Endothelial cell of umbilical vein (primary cell): Measurements from ENCODE around the gene VAV3. TPM values are rescaled to one million over a fixed set of nuclear protein-coding genes. Genes with fewer than 3 reads are reported as not detected.

ENCODE experiments used
- BruUV-seq: library from RNA; stranded (reverse); fragments of 400-500 nt; replicated peaks from 2 replicates; lab custom pipeline; 2021; lab: Mats Ljungman, UMichigan
- CTCF ChIA-PET: fragments of 300-600, 350-600 bp; sonication (Branson Sonifier 250); formaldehyde crosslinking; loops from one replicate; lab custom pipeline; 2021; ENCODE audit warnings: antibody characterized with exemption, inconsistent platforms; lab: Charles Lee
- POLR2A ChIA-PET: fragments of 300-600, 350-600 bp; sonication (Branson Sonifier 250); formaldehyde crosslinking; loops from one replicate; lab custom pipeline; 2021; ENCODE audit warnings: antibody characterized with exemption, inconsistent platforms; lab: Charles Lee
- DNase-seq: peaks from one replicate; pipeline ENCODE4 v3.0.0-alpha.2; 2011; ENCODE audit warnings: low read depth, low spot score
- FAIRE-seq: peaks from 2 replicates; lab custom pipeline; 2011; peaks lifted over from hg19 to GRCh38; lab: Jason Lieb, UNC
- H2AFZ ChIP-seq: 2 replicates; pipeline ENCODE4 v1.6.0; 2012; ENCODE audit warnings: low read depth, low read length, control low read depth, inconsistent platforms
- H3K27ac ChIP-seq: 2 replicates; pipeline ENCODE4 v1.5.1; 2011; ENCODE audit warnings: low read depth, mild to moderate bottlenecking, control low read depth, low read length, moderate library complexity; ENCODE audit not compliant: insufficient read depth
- H3K27me3 ChIP-seq, 2 experiments: 2 replicates each; pipeline versions ENCODE4 v1.6.0 to v1.6.1; 2011; ENCODE audit warnings: low read length in 2 of 2, mixed read lengths in 1 of 2; ENCODE audit not compliant: control insufficient read depth in 2 of 2, insufficient read depth in 2 of 2
- H3K36me3 ChIP-seq, 2 experiments: 2 replicates in 1 of 2; 3 replicates in 1 of 2; pipeline ENCODE4 v1.5.1; 2011; ENCODE audit warnings: low read length in 2 of 2, mild to moderate bottlenecking in 1 of 2, moderate library complexity in 1 of 2; ENCODE audit not compliant: control insufficient read depth in 2 of 2, insufficient read depth in 2 of 2; ENCODE audit errors: extremely low read depth in 1 of 2
- H3K4me1 ChIP-seq: 3 replicates; pipeline ENCODE4 v1.5.1; 2011; ENCODE audit warnings: mild to moderate bottlenecking, low read length; ENCODE audit not compliant: control insufficient read depth, insufficient read depth; ENCODE audit errors: extremely low read depth
- H3K4me2 ChIP-seq: 2 replicates; pipeline ENCODE4 v1.6.1; 2011; ENCODE audit warnings: low read length, control low read depth, mixed read lengths; ENCODE audit not compliant: insufficient read depth
- H3K4me3 ChIP-seq, 3 experiments: fragments of 200-600 bp in 1 of 3; sonication (generic), shearing (Covaris generic) in 1 of 3; replicated peaks in 1 of 3; 2 replicates each; pipeline ENCODE4 v1.5.1; 2011 to 2016; ENCODE audit warnings: control low read depth in 3 of 3, low read length in 3 of 3, mild to moderate bottlenecking in 2 of 3, inconsistent platforms in 1 of 3, low read depth in 1 of 3, moderate library complexity in 1 of 3; ENCODE audit not compliant: insufficient read depth in 1 of 3
- H3K79me2 ChIP-seq: 2 replicates; pipeline ENCODE4 v1.6.0; 2012; ENCODE audit warnings: low read length, inconsistent platforms; ENCODE audit not compliant: control insufficient read depth, insufficient read depth
- H3K9ac ChIP-seq: replicated peaks from 2 replicates; pipeline ENCODE3; 2011; ENCODE audit warnings: low read length, control low read depth; ENCODE audit not compliant: insufficient read depth; ENCODE audit errors: extremely low read depth
- H3K9me1 ChIP-seq: replicated peaks from 3 replicates; pipeline ENCODE4 v1.6.0; 2011; ENCODE audit warnings: mild to moderate bottlenecking, low read length; ENCODE audit not compliant: control insufficient read depth, insufficient read depth; ENCODE audit errors: extremely low read depth
- H3K9me3 ChIP-seq: replicated peaks from 2 replicates; pipeline ENCODE4 v1.5.1; 2012; ENCODE audit warnings: low read length, inconsistent platforms; ENCODE audit not compliant: control insufficient read depth, insufficient read depth
- H4K20me1 ChIP-seq: replicated peaks from 2 replicates; pipeline ENCODE3; 2011; ENCODE audit warnings: mild to moderate bottlenecking, low read length; ENCODE audit not compliant: control insufficient read depth, insufficient read depth; ENCODE audit errors: extremely low read depth
- CTCF ChIP-seq, 2 donors: IDR thresholded peaks; 1 replicate in 1 of 2; 2 replicates in 1 of 2; pipeline ENCODE4 v1.5.1; 2011; ENCODE audit warnings: low read length in 2 of 2, mild to moderate bottlenecking in 2 of 2, moderate library complexity in 2 of 2, control low read depth in 1 of 2, inconsistent platforms in 1 of 2, low read depth in 1 of 2; ENCODE audit not compliant: insufficient read depth in 1 of 2; ENCODE audit errors: extremely low read depth in 1 of 2
- EZH2 ChIP-seq: IDR thresholded peaks from 2 replicates; pipeline ENCODE4 v1.6.1; 2012; ENCODE audit warnings: borderline replicate concordance, low read depth, mild to moderate bottlenecking, moderate library complexity, low read length, inconsistent platforms; ENCODE audit not compliant: severe bottlenecking
- FOS ChIP-seq: IDR thresholded peaks from 2 replicates; pipeline ENCODE4 v1.6.1; 2011; ENCODE audit warnings: mild to moderate bottlenecking, low read length, moderate library complexity, borderline replicate concordance; ENCODE audit not compliant: insufficient read depth
- GATA2 ChIP-seq: IDR thresholded peaks from 2 replicates; pipeline ENCODE4 v1.7.0; 2011; ENCODE audit warnings: low read depth, mild to moderate bottlenecking, moderate library complexity, mixed read lengths, low read length; ENCODE audit not compliant: insufficient read length, insufficient read depth
- JUN ChIP-seq: IDR thresholded peaks from 2 replicates; pipeline ENCODE4 v1.6.1; 2011; ENCODE audit warnings: borderline replicate concordance, low read depth; ENCODE audit not compliant: insufficient read length, insufficient read depth
- MAX ChIP-seq: IDR thresholded peaks from 2 replicates; pipeline ENCODE4 v1.6.1; 2011; ENCODE audit not compliant: insufficient read depth, insufficient read length
- MYC ChIP-seq: IDR thresholded peaks from one replicate; pipeline ENCODE4 v1.6.1; 2011; ENCODE audit warnings: mild to moderate bottlenecking, low read depth, low read length
- POLR2A ChIP-seq: IDR thresholded peaks from 2 replicates; pipeline ENCODE4 v1.6.1; 2012; ENCODE audit warnings: low read depth, mild to moderate bottlenecking, control low read depth, low read length
- POLR2AphosphoS5 ChIP-seq: IDR thresholded peaks from 2 replicates; pipeline ENCODE4 v1.6.1; 2012; ENCODE audit warnings: low read depth, mild to moderate bottlenecking, control low read depth, low read length, moderate library complexity; ENCODE audit not compliant: insufficient read depth
- dilution Hi-C: fragments of 300-500 bp; cut with MboI; formaldehyde crosslinking; loops from one replicate; pipeline ENCODE4 v1.15.0; 2019; ENCODE audit warnings: low sequenced_read_pairs; ENCODE audit not compliant: extremely low pct_ligation_motif_present
- intact Hi-C: fragments of 100-400 bp; cut with micrococcal nuclease; formaldehyde crosslinking; loops from one replicate; pipeline ENCODE4 v1.10.0; 2022
- polyA plus RNA-seq, 4 experiments: library from polyadenylated mRNA; depleted of rRNA in 3 of 4; stranded (reverse) in 3 of 4; unstranded in 1 of 4; fragments of >200 nt; gene quantifications; 2 replicates each; pipeline versions ENCODE4 v1.2.1 to v1.2.3, GENCODE V29; 2011 to 2012; ENCODE audit warnings: missing spikeins in 1 of 4
- total RNA-seq: library from RNA; stranded (reverse); gene quantifications from 2 replicates; pipeline ENCODE4 v1.2.3, GENCODE V29; 2021

The VAV3 gene
- total and polyA plus RNA-seq, 2 donors (not counting 3 experiments of a cell fraction or from before 2014, with no cell fraction given): 0.18 to 1.5 TPM

GRCh38 chr1:107866870-107867269, 98.1 kb downstream of the VAV3 start:
- dilution Hi-C loops: no loop called here

More at GRCh38 chr1:107866870-107867269, 98.1 kb downstream of the VAV3 start:
- H3K9ac ChIP-seq: no peak overlapping the region
- intact Hi-C loops: no loop called here
- ChIA-PET CTCF (no interaction called here), POLR2A (no interaction called here)
- no peak for DNase-seq
- H3K27ac ChIP-seq: no peak overlapping the region
- BruUV-seq: no TSS peak
- TF ChIP-seq JUN (no peak), POLR2AphosphoS5 (no peak), GATA2 (no peak), CTCF (IDR thresholded peaks at IDR 0.05; ENCODE audit: extremely low read depth in 1 of 2, insufficient read depth in 1 of 2, low read depth in 1 of 2, low read length in 2 of 2) (no peak), MAX (no peak), FOS (no peak), EZH2 (no peak), POLR2A (no peak), MYC (no peak)
- no peaks in the 10 kb centered on the region for H4K20me1 ChIP-seq
- no peak overlapping the region for H3K4me2 ChIP-seq
- H3K9me3 ChIP-seq: no peaks in the 10 kb centered on the region
- peaks cover 0 to 3% of the 10 kb centered on the region in 2 experiments for H3K27me3 ChIP-seq
- H3K79me2 ChIP-seq: no peaks in the 10 kb centered on the region
- no peaks in the 10 kb centered on the region for H3K36me3 ChIP-seq
- no peak for FAIRE-seq
- no peak overlapping the region for H3K4me3 ChIP-seq
- no peaks in the 10 kb centered on the region for H3K9me1 ChIP-seq
- peaks cover 6% of the 10 kb centered on the region for H3K4me1 ChIP-seq
- no peak overlapping the region for H2AFZ ChIP-seq
